HepG2 (cell line): ENCODE measurements around the gene USP34. TPM values are rescaled to one million over a fixed set of nuclear protein-coding genes. Genes with fewer than 3 reads are reported as not detected.
A peak's percentile ranks its signal among the peaks of the same experiment; 100 is the strongest.

Source experiments
- HNF4A ChIP-seq: sonication (generic); formaldehyde crosslinking; IDR thresholded peaks from 2 replicates; pipeline ENCODE4 v1.4.0; 2020; ENCODE audit warnings: missing genetic modification reagents
- HNF4G ChIP-seq, 2 experiments: sonication (generic) in 1 of 2; formaldehyde crosslinking in 1 of 2; IDR thresholded peaks; 2 replicates each; pipeline versions ENCODE4 v1.4.0 to v1.6.1; 2011 to 2020; ENCODE audit warnings: borderline replicate concordance in 2 of 2, low read depth in 2 of 2, mild to moderate bottlenecking in 2 of 2, low read length in 1 of 2, missing genetic modification reagents in 1 of 2, moderate library complexity in 1 of 2
- KMT2A ChIP-seq: sonication (generic); formaldehyde crosslinking; IDR thresholded peaks from 2 replicates; pipeline ENCODE4 v1.4.0; 2020; ENCODE audit warnings: missing genetic modification reagents
- RXRA ChIP-seq: sonication (generic); formaldehyde crosslinking; IDR thresholded peaks from 2 replicates; pipeline ENCODE4 v1.5.1; 2020; ENCODE audit warnings: missing genetic modification reagents
- SIN3B ChIP-seq: fragments of 150-350 bp; IDR thresholded peaks from 2 replicates; pipeline ENCODE4 v1.6.1; 2014; ENCODE audit warnings: low read length
- ZNF253 ChIP-seq: sonication (generic); formaldehyde crosslinking; IDR thresholded peaks from 2 replicates; pipeline ENCODE4 v1.8.0; 2022; ENCODE audit warnings: mild to moderate bottlenecking, missing genetic modification reagents, borderline replicate concordance
- polyA plus RNA-seq, 8 experiments: library from polyadenylated mRNA; depleted of rRNA in 3 of 8; stranded (reverse) in 7 of 8; unstranded in 1 of 8; fragments of >200 nt; fragmentation: Illumina TruSeq in 4 of 8; extraction: Trizol in 4 of 8; gene quantifications; 2 replicates each; pipeline versions ENCODE4 v1.2.1 to v1.2.3, GENCODE V29; 2011 to 2016; ENCODE audit warnings: low read depth in 4 of 8, missing spikeins in 1 of 8, mixed read lengths in 1 of 8; ENCODE audit not compliant: insufficient read depth in 1 of 8
- total RNA-seq, 5 experiments: library from RNA; depleted of rRNA; stranded (reverse); fragments of >200 nt; fragmentation: Illumina TruSeq; extraction: Trizol; gene quantifications; 2 replicates each; pipeline ENCODE4 v1.2.3, GENCODE V29; 2016; ENCODE audit warnings: low read depth in 1 of 5
- TF ChIP-seq, protein P1 (sequence below): sonication (generic); formaldehyde crosslinking; IDR thresholded peaks from 2 replicates; pipeline ENCODE4 v1.4.0; 2020; ENCODE audit warnings: mild to moderate bottlenecking, missing genetic modification reagents
- TF ChIP-seq, protein P2 (sequence below): IDR thresholded peaks from 2 replicates; pipeline ENCODE4 v1.4.0; 2020; ENCODE audit warnings: mild to moderate bottlenecking, missing genetic modification reagents
- TF ChIP-seq, protein P3 (sequence below): sonication (generic); formaldehyde crosslinking; IDR thresholded peaks from 2 replicates; pipeline ENCODE4 v1.5.0; 2020; ENCODE audit warnings: mild to moderate bottlenecking, missing genetic modification reagents, borderline replicate concordance
- TF ChIP-seq, protein P4 (sequence below): sonication (generic); formaldehyde crosslinking; IDR thresholded peaks from 2 replicates; pipeline ENCODE4 v1.4.0; 2020; ENCODE audit warnings: missing genetic modification reagents, borderline replicate concordance
- TF ChIP-seq, protein P5 (sequence below): IDR thresholded peaks from 2 replicates; pipeline ENCODE4 v1.6.1; 2016; ENCODE audit warnings: low read depth, control low read depth

The USP34 gene
- total and polyA plus RNA-seq, 2 of the 13 experiments (the other 11 are each of a cell fraction or from before 2014, with no cell fraction given): 99.2 to 100 TPM

DNA sequence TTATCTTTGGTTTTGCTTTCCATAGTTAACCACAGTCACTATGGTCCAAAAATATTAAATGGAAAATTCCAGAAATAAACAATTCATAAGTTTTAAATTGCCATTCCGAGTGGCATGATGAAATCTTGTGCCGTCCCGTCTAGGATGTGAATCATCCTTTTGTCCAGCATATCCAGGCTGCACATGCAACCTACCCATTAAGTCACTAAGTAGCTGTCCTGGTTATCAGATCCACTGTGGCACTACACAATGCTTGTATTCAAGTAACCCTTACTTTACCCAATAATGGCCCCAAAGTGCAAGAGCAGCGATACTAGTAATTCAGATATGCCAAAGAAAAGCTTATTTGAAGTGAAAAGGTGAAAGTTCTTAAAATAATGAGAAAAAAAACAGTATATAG lies 10.7 kb downstream of the USP34 start (continued):
- TF ChIP-seq, protein P1, sequence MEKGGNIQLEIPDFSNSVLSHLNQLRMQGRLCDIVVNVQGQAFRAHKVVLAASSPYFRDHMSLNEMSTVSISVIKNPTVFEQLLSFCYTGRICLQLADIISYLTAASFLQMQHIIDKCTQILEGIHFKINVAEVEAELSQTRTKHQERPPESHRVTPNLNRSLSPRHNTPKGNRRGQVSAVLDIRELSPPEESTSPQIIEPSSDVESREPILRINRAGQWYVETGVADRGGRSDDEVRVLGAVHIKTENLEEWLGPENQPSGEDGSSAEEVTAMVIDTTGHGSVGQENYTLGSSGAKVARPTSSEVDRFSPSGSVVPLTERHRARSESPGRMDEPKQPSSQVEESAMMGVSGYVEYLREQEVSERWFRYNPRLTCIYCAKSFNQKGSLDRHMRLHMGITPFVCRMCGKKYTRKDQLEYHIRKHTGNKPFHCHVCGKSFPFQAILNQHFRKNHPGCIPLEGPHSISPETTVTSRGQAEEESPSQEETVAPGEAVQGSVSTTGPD (CRISPR knock-in tag): no peak
- TF ChIP-seq, protein P2, sequence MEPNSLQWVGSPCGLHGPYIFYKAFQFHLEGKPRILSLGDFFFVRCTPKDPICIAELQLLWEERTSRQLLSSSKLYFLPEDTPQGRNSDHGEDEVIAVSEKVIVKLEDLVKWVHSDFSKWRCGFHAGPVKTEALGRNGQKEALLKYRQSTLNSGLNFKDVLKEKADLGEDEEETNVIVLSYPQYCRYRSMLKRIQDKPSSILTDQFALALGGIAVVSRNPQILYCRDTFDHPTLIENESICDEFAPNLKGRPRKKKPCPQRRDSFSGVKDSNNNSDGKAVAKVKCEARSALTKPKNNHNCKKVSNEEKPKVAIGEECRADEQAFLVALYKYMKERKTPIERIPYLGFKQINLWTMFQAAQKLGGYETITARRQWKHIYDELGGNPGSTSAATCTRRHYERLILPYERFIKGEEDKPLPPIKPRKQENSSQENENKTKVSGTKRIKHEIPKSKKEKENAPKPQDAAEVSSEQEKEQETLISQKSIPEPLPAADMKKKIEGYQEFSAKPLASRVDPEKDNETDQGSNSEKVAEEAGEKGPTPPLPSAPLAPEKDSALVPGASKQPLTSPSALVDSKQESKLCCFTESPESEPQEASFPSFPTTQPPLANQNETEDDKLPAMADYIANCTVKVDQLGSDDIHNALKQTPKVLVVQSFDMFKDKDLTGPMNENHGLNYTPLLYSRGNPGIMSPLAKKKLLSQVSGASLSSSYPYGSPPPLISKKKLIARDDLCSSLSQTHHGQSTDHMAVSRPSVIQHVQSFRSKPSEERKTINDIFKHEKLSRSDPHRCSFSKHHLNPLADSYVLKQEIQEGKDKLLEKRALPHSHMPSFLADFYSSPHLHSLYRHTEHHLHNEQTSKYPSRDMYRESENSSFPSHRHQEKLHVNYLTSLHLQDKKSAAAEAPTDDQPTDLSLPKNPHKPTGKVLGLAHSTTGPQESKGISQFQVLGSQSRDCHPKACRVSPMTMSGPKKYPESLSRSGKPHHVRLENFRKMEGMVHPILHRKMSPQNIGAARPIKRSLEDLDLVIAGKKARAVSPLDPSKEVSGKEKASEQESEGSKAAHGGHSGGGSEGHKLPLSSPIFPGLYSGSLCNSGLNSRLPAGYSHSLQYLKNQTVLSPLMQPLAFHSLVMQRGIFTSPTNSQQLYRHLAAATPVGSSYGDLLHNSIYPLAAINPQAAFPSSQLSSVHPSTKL (CRISPR knock-in tag): peak; percentile 65
- TF ChIP-seq ZNF253 (CRISPR knock-in tag) (no peak), HNF4G (IDR thresholded peaks at IDR 0.05; ENCODE audit: borderline replicate concordance, low read depth, low read length) (no peak; the same call in 1 of the 2 replicates), HNF4G (CRISPR knock-in tag; IDR thresholded peaks at IDR 0.05; ENCODE audit: borderline replicate concordance, low read depth) (no peak), KMT2A (CRISPR knock-in tag) (no peak), RXRA (CRISPR knock-in tag) (no peak), HNF4A (0 out of 2 replicates have a peak, but pooled peaks have one; percentile 16), SIN3B (no peak)
- TF ChIP-seq, protein P3, sequence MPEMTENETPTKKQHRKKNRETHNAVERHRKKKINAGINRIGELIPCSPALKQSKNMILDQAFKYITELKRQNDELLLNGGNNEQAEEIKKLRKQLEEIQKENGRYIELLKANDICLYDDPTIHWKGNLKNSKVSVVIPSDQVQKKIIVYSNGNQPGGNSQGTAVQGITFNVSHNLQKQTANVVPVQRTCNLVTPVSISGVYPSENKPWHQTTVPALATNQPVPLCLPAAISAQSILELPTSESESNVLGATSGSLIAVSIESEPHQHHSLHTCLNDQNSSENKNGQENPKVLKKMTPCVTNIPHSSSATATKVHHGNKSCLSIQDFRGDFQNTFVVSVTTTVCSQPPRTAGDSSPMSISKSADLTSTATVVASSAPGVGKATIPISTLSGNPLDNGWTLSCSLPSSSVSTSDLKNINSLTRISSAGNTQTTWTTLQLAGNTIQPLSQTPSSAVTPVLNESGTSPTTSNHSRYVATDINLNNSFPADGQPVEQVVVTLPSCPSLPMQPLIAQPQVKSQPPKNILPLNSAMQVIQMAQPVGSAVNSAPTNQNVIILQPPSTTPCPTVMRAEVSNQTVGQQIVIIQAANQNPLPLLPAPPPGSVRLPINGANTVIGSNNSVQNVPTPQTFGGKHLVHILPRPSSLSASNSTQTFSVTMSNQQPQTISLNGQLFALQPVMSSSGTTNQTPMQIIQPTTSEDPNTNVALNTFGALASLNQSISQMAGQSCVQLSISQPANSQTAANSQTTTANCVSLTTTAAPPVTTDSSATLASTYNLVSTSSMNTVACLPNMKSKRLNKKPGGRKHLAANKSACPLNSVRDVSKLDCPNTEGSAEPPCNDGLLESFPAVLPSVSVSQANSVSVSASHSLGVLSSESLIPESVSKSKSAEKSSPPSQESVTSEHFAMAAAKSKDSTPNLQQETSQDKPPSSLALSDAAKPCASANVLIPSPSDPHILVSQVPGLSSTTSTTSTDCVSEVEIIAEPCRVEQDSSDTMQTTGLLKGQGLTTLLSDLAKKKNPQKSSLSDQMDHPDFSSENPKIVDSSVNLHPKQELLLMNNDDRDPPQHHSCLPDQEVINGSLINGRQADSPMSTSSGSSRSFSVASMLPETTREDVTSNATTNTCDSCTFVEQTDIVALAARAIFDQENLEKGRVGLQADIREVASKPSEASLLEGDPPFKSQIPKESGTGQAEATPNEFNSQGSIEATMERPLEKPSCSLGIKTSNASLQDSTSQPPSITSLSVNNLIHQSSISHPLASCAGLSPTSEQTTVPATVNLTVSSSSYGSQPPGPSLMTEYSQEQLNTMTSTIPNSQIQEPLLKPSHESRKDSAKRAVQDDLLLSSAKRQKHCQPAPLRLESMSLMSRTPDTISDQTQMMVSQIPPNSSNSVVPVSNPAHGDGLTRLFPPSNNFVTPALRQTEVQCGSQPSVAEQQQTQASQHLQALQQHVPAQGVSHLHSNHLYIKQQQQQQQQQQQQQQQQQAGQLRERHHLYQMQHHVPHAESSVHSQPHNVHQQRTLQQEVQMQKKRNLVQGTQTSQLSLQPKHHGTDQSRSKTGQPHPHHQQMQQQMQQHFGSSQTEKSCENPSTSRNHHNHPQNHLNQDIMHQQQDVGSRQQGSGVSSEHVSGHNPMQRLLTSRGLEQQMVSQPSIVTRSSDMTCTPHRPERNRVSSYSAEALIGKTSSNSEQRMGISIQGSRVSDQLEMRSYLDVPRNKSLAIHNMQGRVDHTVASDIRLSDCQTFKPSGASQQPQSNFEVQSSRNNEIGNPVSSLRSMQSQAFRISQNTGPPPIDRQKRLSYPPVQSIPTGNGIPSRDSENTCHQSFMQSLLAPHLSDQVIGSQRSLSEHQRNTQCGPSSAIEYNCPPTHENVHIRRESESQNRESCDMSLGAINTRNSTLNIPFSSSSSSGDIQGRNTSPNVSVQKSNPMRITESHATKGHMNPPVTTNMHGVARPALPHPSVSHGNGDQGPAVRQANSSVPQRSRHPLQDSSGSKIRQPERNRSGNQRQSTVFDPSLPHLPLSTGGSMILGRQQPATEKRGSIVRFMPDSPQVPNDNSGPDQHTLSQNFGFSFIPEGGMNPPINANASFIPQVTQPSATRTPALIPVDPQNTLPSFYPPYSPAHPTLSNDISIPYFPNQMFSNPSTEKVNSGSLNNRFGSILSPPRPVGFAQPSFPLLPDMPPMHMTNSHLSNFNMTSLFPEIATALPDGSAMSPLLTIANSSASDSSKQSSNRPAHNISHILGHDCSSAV (CRISPR knock-in tag): no peak
- TF ChIP-seq, protein P4, sequence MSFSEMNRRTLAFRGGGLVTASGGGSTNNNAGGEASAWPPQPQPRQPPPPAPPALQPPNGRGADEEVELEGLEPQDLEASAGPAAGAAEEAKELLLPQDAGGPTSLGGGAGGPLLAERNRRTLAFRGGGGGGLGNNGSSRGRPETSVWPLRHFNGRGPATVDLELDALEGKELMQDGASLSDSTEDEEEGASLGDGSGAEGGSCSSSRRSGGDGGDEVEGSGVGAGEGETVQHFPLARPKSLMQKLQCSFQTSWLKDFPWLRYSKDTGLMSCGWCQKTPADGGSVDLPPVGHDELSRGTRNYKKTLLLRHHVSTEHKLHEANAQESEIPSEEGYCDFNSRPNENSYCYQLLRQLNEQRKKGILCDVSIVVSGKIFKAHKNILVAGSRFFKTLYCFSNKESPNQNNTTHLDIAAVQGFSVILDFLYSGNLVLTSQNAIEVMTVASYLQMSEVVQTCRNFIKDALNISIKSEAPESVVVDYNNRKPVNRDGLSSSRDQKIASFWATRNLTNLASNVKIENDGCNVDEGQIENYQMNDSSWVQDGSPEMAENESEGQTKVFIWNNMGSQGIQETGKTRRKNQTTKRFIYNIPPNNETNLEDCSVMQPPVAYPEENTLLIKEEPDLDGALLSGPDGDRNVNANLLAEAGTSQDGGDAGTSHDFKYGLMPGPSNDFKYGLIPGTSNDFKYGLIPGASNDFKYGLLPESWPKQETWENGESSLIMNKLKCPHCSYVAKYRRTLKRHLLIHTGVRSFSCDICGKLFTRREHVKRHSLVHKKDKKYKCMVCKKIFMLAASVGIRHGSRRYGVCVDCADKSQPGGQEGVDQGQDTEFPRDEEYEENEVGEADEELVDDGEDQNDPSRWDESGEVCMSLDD: no peak
- TF ChIP-seq, protein P5, sequence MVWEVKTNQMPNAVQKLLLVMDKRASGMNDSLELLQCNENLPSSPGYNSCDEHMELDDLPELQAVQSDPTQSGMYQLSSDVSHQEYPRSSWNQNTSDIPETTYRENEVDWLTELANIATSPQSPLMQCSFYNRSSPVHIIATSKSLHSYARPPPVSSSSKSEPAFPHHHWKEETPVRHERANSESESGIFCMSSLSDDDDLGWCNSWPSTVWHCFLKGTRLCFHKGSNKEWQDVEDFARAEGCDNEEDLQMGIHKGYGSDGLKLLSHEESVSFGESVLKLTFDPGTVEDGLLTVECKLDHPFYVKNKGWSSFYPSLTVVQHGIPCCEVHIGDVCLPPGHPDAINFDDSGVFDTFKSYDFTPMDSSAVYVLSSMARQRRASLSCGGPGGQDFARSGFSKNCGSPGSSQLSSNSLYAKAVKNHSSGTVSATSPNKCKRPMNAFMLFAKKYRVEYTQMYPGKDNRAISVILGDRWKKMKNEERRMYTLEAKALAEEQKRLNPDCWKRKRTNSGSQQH (CRISPR knock-in tag): no peak
